Fibroblast of lung (primary cell): Measurements from ENCODE around the gene CAST. TPM values are rescaled to one million over a fixed set of nuclear protein-coding genes. Genes with fewer than 3 reads are reported as not detected.

Experiments
- DNase-seq, 2 donors: peaks; one replicate each; pipeline versions ENCODE4 v3.0.0 to v3.0.0-alpha.2; 2010; ENCODE audit warnings: low read depth in 2 of 2
- H2AFZ ChIP-seq: 2 replicates; pipeline ENCODE4 v1.5.1; 2012; ENCODE audit warnings: low read length, control low read depth, inconsistent platforms
- H3K27ac ChIP-seq: 2 replicates; pipeline ENCODE4 v1.5.1; 2011; ENCODE audit warnings: low read length, control low read depth; ENCODE audit not compliant: insufficient read depth
- H3K27me3 ChIP-seq: 2 replicates; pipeline ENCODE4 v1.5.1; 2011; ENCODE audit warnings: mild to moderate bottlenecking, low read length; ENCODE audit not compliant: control insufficient read depth, insufficient read depth
- H3K36me3 ChIP-seq: 2 replicates; pipeline ENCODE4 v1.5.1; 2011; ENCODE audit warnings: low read length; ENCODE audit not compliant: control insufficient read depth, insufficient read depth
- H3K4me1 ChIP-seq: 2 replicates; pipeline ENCODE4 v1.5.1; 2011; ENCODE audit warnings: low read length; ENCODE audit not compliant: control insufficient read depth, insufficient read depth; ENCODE audit errors: extremely low read depth
- H3K4me2 ChIP-seq: 2 replicates; pipeline ENCODE4 v1.5.1; 2011; ENCODE audit warnings: low read length, control low read depth; ENCODE audit not compliant: insufficient read depth; ENCODE audit errors: extremely low read depth
- H3K4me3 ChIP-seq, 4 experiments: fragments of 200-600 bp in 1 of 4; sonication (generic) in 1 of 4; replicated peaks in 1 of 4; 2 replicates each; pipeline ENCODE4 v1.5.1; 2011 to 2016; ENCODE audit warnings: low read length in 4 of 4, low read depth in 3 of 4, mild to moderate bottlenecking in 3 of 4, control low read depth in 2 of 4, inconsistent platforms in 1 of 4, mixed read lengths in 1 of 4; ENCODE audit not compliant: insufficient read depth in 1 of 4; ENCODE audit errors: control extremely low read depth in 1 of 4
- H3K79me2 ChIP-seq: 2 replicates; pipeline ENCODE4 v1.5.1; 2012; ENCODE audit warnings: mild to moderate bottlenecking, low read length, inconsistent platforms; ENCODE audit not compliant: control insufficient read depth, insufficient read depth
- H3K9ac ChIP-seq: 2 replicates; pipeline ENCODE4 v1.5.1; 2011; ENCODE audit warnings: mild to moderate bottlenecking, low read length, control low read depth; ENCODE audit not compliant: insufficient read depth
- H3K9me3 ChIP-seq: 2 replicates; pipeline ENCODE4 v1.5.1; 2012; ENCODE audit warnings: low read depth, low read length; ENCODE audit not compliant: control insufficient read depth, insufficient read depth
- H4K20me1 ChIP-seq: 2 replicates; pipeline ENCODE4 v1.5.1; 2011; ENCODE audit warnings: low read length; ENCODE audit not compliant: control insufficient read depth, insufficient read depth; ENCODE audit errors: extremely low read depth
- EZH2 ChIP-seq: IDR thresholded peaks from 2 replicates; pipeline ENCODE4 v1.5.1; 2012; ENCODE audit warnings: low read length, control low read depth, mild to moderate bottlenecking; ENCODE audit errors: missing control alignments
- polyA plus RNA-seq, 2 donors: library from polyadenylated mRNA; depleted of rRNA in 1 of 2; stranded (reverse) in 1 of 2; unstranded in 1 of 2; fragments of >200 nt; gene quantifications; 2 replicates each; pipeline ENCODE4 v1.2.1, GENCODE V29; 2011 to 2012; ENCODE audit warnings: missing spikeins in 1 of 2
- total RNA-seq: library from RNA; depleted of rRNA; stranded (reverse); fragments of >200 nt; gene quantifications from 2 replicates; pipeline ENCODE4 v1.2.1, GENCODE V29; 2014
- TF ChIP-seq, protein P1 (sequence below), 2 donors: IDR thresholded peaks in 1 of 2; conservative IDR thresholded peaks in 1 of 2; 1 replicate in 1 of 2; 2 replicates in 1 of 2; pipeline ENCODE4 v1.5.1; 2011 to 2012; ENCODE audit warnings: low read length in 2 of 2, control low read depth in 1 of 2, inconsistent platforms in 1 of 2, low read depth in 1 of 2, mild to moderate bottlenecking in 1 of 2

CAST gene
- total and polyA plus RNA-seq, 2 donors (not counting 1 experiment from before 2014, with no cell fraction given) = 203 to 378 TPM

DNA sequence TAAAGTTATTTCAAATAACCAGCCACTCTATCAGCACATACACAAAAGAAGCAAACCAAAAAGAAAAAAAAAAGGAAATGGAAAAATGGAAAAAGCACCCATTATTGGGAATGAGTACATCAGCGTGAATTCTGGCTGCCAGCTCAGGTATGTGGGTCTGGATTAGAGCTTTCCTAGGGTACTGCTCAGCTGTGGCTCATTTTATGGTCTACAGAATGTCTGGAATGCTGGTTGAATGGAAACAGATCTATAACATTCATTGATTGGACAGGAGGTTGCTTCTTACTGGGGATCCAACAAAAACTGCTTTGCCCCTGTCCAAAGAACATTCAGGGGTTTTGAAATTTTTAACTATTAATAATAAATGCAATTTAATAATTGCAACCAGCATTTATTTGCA is 3.9 kb upstream of the CAST start:
- Histone ChIP-seq H3K4me1 (peaks cover 16% of the 10 kb centered on the region), H3K4me2 (no peak overlapping the region), H3K27ac (no peak overlapping the region), H3K79me2 (peaks cover 7% of the 10 kb centered on the region), H3K9me3 (no peaks in the 10 kb centered on the region), H3K36me3 (no peaks in the 10 kb centered on the region), H3K27me3 (no peaks in the 10 kb centered on the region), H2AFZ (no peak overlapping the region), H3K4me3 (no peak overlapping the region), H4K20me1 (no peaks in the 10 kb centered on the region), H3K9ac (no peak overlapping the region)
- DNase-seq = peak in 1 of 2 donors; percentile 69
- no peak for TF ChIP-seq EZH2
- TF ChIP-seq, protein P1, sequence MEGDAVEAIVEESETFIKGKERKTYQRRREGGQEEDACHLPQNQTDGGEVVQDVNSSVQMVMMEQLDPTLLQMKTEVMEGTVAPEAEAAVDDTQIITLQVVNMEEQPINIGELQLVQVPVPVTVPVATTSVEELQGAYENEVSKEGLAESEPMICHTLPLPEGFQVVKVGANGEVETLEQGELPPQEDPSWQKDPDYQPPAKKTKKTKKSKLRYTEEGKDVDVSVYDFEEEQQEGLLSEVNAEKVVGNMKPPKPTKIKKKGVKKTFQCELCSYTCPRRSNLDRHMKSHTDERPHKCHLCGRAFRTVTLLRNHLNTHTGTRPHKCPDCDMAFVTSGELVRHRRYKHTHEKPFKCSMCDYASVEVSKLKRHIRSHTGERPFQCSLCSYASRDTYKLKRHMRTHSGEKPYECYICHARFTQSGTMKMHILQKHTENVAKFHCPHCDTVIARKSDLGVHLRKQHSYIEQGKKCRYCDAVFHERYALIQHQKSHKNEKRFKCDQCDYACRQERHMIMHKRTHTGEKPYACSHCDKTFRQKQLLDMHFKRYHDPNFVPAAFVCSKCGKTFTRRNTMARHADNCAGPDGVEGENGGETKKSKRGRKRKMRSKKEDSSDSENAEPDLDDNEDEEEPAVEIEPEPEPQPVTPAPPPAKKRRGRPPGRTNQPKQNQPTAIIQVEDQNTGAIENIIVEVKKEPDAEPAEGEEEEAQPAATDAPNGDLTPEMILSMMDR (conservative IDR thresholded peaks at IDR 0.05 in 1 of 2, IDR thresholded peaks at IDR 0.05 in 1 of 2; ENCODE audit: low read depth in 1 of 2, low read length in 2 of 2) = no peak

- peaks cover 16% of the 10 kb centered on the region for H3K79me2 ChIP-seq
- no peak overlapping the region for H3K4me3 ChIP-seq
- TF ChIP-seq, protein P1 (conservative IDR thresholded peaks at IDR 0.05 in 1 of 2, IDR thresholded peaks at IDR 0.05 in 1 of 2; ENCODE audit: low read depth in 1 of 2, low read length in 2 of 2) = no peak
- TF ChIP-seq EZH2 = no peak
- H3K4me2 ChIP-seq = no peak overlapping the region
- H3K9me3 ChIP-seq = no peaks in the 10 kb centered on the region
- H3K27me3 ChIP-seq = no peaks in the 10 kb centered on the region
- H4K20me1 ChIP-seq = no peaks in the 10 kb centered on the region
- peaks cover 16% of the 10 kb centered on the region for H3K4me1 ChIP-seq
- no peak overlapping the region for H3K9ac ChIP-seq
- no peak for DNase-seq
- H2AFZ ChIP-seq = no peak overlapping the region
- H3K36me3 ChIP-seq = no peaks in the 10 kb centered on the region
- no peak overlapping the region for H3K27ac ChIP-seq
Observed at GRCh38 chr5:96659170-96659569, 3.0 kb upstream of the CAST start.

DNA sequence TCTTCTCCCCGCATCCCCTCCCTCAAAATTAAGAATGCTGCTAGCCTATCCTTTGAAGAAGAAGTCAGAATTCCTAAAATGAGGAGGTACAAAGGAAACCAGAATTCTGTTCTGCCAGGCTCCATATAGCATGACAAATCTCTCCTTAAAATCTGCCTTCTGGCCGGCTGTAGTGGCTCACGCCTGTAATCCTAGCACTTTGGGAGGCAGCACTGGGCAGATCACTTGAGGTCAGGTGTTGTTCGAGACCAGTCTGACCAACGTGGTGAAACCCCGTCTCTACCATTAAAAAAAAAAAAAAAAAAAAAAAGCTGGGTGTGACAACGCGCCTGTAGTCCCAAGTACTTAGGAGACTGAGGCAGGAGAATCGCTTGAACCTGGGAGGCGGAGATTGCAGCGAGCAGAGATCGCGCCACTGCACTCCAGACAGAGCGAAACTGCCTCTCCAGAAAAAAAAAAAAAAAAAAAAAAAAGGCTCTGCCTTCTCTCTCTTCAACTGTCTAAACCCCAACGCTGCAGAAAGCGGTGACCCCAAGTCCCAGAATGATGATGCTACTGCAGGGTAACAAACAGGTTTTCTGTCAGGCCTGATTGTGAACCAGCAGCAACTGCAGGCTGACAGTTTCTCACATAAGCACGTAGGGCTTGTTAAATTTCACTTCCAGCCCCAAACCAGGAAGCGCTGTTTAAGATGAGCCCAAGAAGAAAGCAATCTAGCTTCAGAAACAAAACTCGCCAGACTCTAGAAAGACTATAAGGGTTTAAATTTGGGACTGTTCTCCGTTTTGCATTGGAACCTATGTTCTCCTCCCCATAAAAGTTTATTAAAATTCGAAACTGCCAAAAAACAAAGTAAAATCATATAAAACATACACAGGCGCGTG is 963 bp upstream of the CAST start:
- no peak for TF ChIP-seq EZH2
- TF ChIP-seq, protein P1 (conservative IDR thresholded peaks at IDR 0.05 in 1 of 2, IDR thresholded peaks at IDR 0.05 in 1 of 2; ENCODE audit: low read depth in 1 of 2, low read length in 2 of 2) = no peak
- Histone ChIP-seq H3K9me3 (no peaks in the 10 kb centered on the region), H3K79me2 (peaks cover 36% of the 10 kb centered on the region), H3K4me2 (peak overlapping the region; percentile 82), H3K27me3 (no peaks in the 10 kb centered on the region), H3K4me3 (peak overlapping the region; percentile 44 to 94 (median 82)), H2AFZ (no peak overlapping the region), H3K4me1 (peaks cover 15% of the 10 kb centered on the region), H3K9ac (peak overlapping the region; percentile 35), H3K36me3 (no peaks in the 10 kb centered on the region), H3K27ac (peak overlapping the region; percentile 97), H4K20me1 (no peaks in the 10 kb centered on the region)
- DNase-seq = peak; percentile 55 to 68
